Fibroblast of lung (primary cell): ENCODE data around the gene KIF26B.

Source experiments
- CTCF ChIP-seq, 2 donors: IDR thresholded peaks in 1 of 2; conservative IDR thresholded peaks in 1 of 2; 1 replicate in 1 of 2; 2 replicates in 1 of 2; pipeline ENCODE4 v1.5.1; 2011 to 2012; ENCODE audit warnings: low read length in 2 of 2, control low read depth in 1 of 2, inconsistent platforms in 1 of 2, low read depth in 1 of 2, mild to moderate bottlenecking in 1 of 2
- EZH2 ChIP-seq: IDR thresholded peaks from 2 replicates; pipeline ENCODE4 v1.5.1; 2012; ENCODE audit warnings: low read length, control low read depth, mild to moderate bottlenecking; ENCODE audit errors: missing control alignments

GRCh38 chr1:245752561-245752960 lies 597.8 kb downstream of the KIF26B start:
- TF ChIP-seq CTCF (conservative IDR thresholded peaks at IDR 0.05 in 1 of 2, IDR thresholded peaks at IDR 0.05 in 1 of 2; ENCODE audit: low read depth in 1 of 2, low read length in 2 of 2) = no peak
- TF ChIP-seq EZH2 = no peak
